SU-DHL-6 (cell line): Measurements from ENCODE around the gene ERMAP.

Experiments
- H2AFZ ChIP-seq: fragments of 200-600 bp; sonication (generic); 2 replicates; pipeline ENCODE4 v1.6.1; 2014; ENCODE audit warnings: low read depth, mild to moderate bottlenecking, moderate library complexity, mixed read lengths, antibody characterized with exemption, low read length; ENCODE audit not compliant: severe bottlenecking
- H3F3A ChIP-seq: fragments of 200-600 bp; shearing (Covaris generic); 2 replicates; pipeline ENCODE4 v1.6.0; 2016; ENCODE audit warnings: antibody characterized with exemption, mild to moderate bottlenecking; ENCODE audit not compliant: insufficient read depth
- H3K27ac ChIP-seq: fragments of 200-600 bp; sonication (generic); 2 replicates; pipeline ENCODE4 v1.5.1; 2016; ENCODE audit warnings: low read depth, mild to moderate bottlenecking, low read length, moderate library complexity, mixed read lengths
- H3K27me3 ChIP-seq: fragments of 200-600 bp; sonication (generic), shearing (Covaris generic); 2 replicates; pipeline ENCODE4 v1.6.0; 2014; ENCODE audit warnings: mild to moderate bottlenecking, low read length
- H3K36me3 ChIP-seq: fragments of 200-600 bp; sonication (generic); 2 replicates; pipeline ENCODE4 v1.6.1; 2014; ENCODE audit warnings: mild to moderate bottlenecking, low read length, mixed read lengths
- H3K4me2 ChIP-seq: fragments of 300-600, 200-600 bp; shearing (Covaris generic), sonication (generic); 2 replicates; pipeline ENCODE4 v1.6.0; 2014; ENCODE audit warnings: low read length, low read depth, mild to moderate bottlenecking; ENCODE audit not compliant: poor library complexity, severe bottlenecking
- H3K4me3 ChIP-seq: fragments of 200-600 bp; sonication (generic); 2 replicates; pipeline ENCODE4 v1.5.1; 2014; ENCODE audit warnings: antibody characterized with exemption, low read length, mild to moderate bottlenecking, mixed read lengths; ENCODE audit not compliant: insufficient read depth, poor library complexity, severe bottlenecking
- H3K79me2 ChIP-seq: fragments of 200-600 bp; sonication (generic); 2 replicates; pipeline ENCODE4 v1.6.1; 2014; ENCODE audit warnings: mild to moderate bottlenecking, low read length, moderate library complexity; ENCODE audit not compliant: insufficient read depth
- H3K9ac ChIP-seq: fragments of 200-600 bp; sonication (generic); 2 replicates; pipeline ENCODE4 v1.7.0; 2014; ENCODE audit warnings: mild to moderate bottlenecking, low read length
- H3K9me2 ChIP-seq: fragments of 200-600 bp; sonication (generic); replicated peaks from 2 replicates; pipeline ENCODE4 v1.6.1; 2014; ENCODE audit warnings: low read length; ENCODE audit not compliant: insufficient read depth
- H3K9me3 ChIP-seq: fragments of 200-600 bp; sonication (generic); 2 replicates; pipeline ENCODE4 v1.6.1; 2014; ENCODE audit warnings: low read length, mixed read lengths; ENCODE audit not compliant: insufficient read depth
- H4K20me1 ChIP-seq: fragments of 200-600 bp; sonication (generic); 2 replicates; pipeline ENCODE4 v1.6.1; 2014; ENCODE audit warnings: low read depth, mild to moderate bottlenecking, antibody characterized with exemption, low read length, moderate library complexity, mixed read lengths
- CTCF ChIP-seq: fragments of 200-600 bp; sonication (generic); IDR thresholded peaks from one replicate; pipeline ENCODE4 v1.5.1; 2017; ENCODE audit warnings: antibody characterized with exemption, mild to moderate bottlenecking, low read length, moderate library complexity; ENCODE audit not compliant: insufficient read depth, poor library complexity, severe bottlenecking
- EZH2phosphoT487 ChIP-seq: fragments of 200-600 bp; sonication (generic), shearing (Covaris generic); conservative IDR thresholded peaks from 2 replicates; pipeline ENCODE4 v1.6.1; 2018; ENCODE audit warnings: mild to moderate bottlenecking, antibody characterized with exemption, low read length, moderate library complexity, mixed read lengths

Gene ERMAP

GRCh38 chr1:42880384-42880783 is 63.5 kb downstream of the ERMAP start:
- no peaks in the 10 kb centered on the region for H3K9me2 ChIP-seq
- no peaks in the 10 kb centered on the region for H3K79me2 ChIP-seq
- H3K4me3 ChIP-seq = no peak overlapping the region
- no peaks in the 10 kb centered on the region for H3K36me3 ChIP-seq
- no peak overlapping the region for H2AFZ ChIP-seq
- H3K27me3 ChIP-seq = no peaks in the 10 kb centered on the region; the same call in 1 of the 2 replicates
- H4K20me1 ChIP-seq = no peaks in the 10 kb centered on the region
- H3K9ac ChIP-seq = no peak overlapping the region
- H3F3A ChIP-seq = no peaks in the 10 kb centered on the region
- TF ChIP-seq EZH2phosphoT487 (no peak), CTCF (no peak)
- H3K4me2 ChIP-seq = no peak overlapping the region
- peaks cover 23% of the 10 kb centered on the region; the same call in 1 of the 2 replicates for H3K9me3 ChIP-seq
- H3K27ac ChIP-seq = no peak overlapping the region

- Histone ChIP-seq H3K27me3 (no peaks in the 10 kb centered on the region; the same call in 1 of the 2 replicates), H3K79me2 (no peaks in the 10 kb centered on the region), H3K4me2 (no peak overlapping the region), H3K9ac (no peak overlapping the region), H2AFZ (no peak overlapping the region), H3K4me3 (no peak overlapping the region), H3K36me3 (no peaks in the 10 kb centered on the region), H3K9me3 (peaks cover 4% of the 10 kb centered on the region; the same call in 1 of the 2 replicates), H3K27ac (no peak overlapping the region), H4K20me1 (no peaks in the 10 kb centered on the region), H3F3A (no peaks in the 10 kb centered on the region), H3K9me2 (no peaks in the 10 kb centered on the region)
- TF ChIP-seq CTCF = no peak
- no peak for TF ChIP-seq EZH2phosphoT487
These were observed 69.3 kb downstream of the ERMAP start for GRCh38 chr1:42886046-42886739.

GRCh38 chr1:42886800-42887199 is 69.9 kb downstream of the ERMAP start:
- H3K4me3 ChIP-seq = no peak overlapping the region
- H3K9ac ChIP-seq = no peak overlapping the region
- TF ChIP-seq EZH2phosphoT487 = no peak
- no peak for TF ChIP-seq CTCF
- no peaks in the 10 kb centered on the region for H3K79me2 ChIP-seq
- H3K27ac ChIP-seq = no peak overlapping the region
- H3K36me3 ChIP-seq = no peaks in the 10 kb centered on the region
- no peaks in the 10 kb centered on the region for H3F3A ChIP-seq
- H3K9me3 ChIP-seq = no peaks in the 10 kb centered on the region
- no peaks in the 10 kb centered on the region for H3K9me2 ChIP-seq
- H4K20me1 ChIP-seq = no peaks in the 10 kb centered on the region
- no peak overlapping the region for H3K4me2 ChIP-seq
- H2AFZ ChIP-seq = no peak overlapping the region
- no peaks in the 10 kb centered on the region; the same call in 1 of the 2 replicates for H3K27me3 ChIP-seq
